Activated T-cell treated with anti-CD3 and anti-CD28 coated beads for 4 hours (primary cell): Measurements from ENCODE around the gene XPC.
"Not testable (repeated sequence)": the region's sequence is repeated elsewhere in the genome, so short reads cannot be mapped to it uniquely, and the experiment has no call there.

ENCODE experiments used
- DNase-seq: peaks from one replicate; pipeline ENCODE4 v3.0.0-alpha.2; 2020

The XPC gene

GRCh38 chr3:14117468-14118399 is 60.7 kb downstream of the XPC start:
- DNase-seq, result no peak

- no peak for DNase-seq
Observed at GRCh38 chr3:14113965-14114635, 64.3 kb downstream of the XPC start.

GRCh38 chr3:14110699-14111098 is 67.7 kb downstream of the XPC start:
- DNase-seq, result no peak

- not testable (repeated sequence) for DNase-seq
Observed at GRCh38 chr3:14109821-14110220, 68.6 kb downstream of the XPC start.

GRCh38 chr3:14097616-14098391 is 80.6 kb downstream of the XPC start:
- DNase-seq, result no peak

- DNase-seq, result no peak
Observed at GRCh38 chr3:14096742-14097141, 81.7 kb downstream of the XPC start.
